ENCODE measurements around the gene RREB1.

DNA sequence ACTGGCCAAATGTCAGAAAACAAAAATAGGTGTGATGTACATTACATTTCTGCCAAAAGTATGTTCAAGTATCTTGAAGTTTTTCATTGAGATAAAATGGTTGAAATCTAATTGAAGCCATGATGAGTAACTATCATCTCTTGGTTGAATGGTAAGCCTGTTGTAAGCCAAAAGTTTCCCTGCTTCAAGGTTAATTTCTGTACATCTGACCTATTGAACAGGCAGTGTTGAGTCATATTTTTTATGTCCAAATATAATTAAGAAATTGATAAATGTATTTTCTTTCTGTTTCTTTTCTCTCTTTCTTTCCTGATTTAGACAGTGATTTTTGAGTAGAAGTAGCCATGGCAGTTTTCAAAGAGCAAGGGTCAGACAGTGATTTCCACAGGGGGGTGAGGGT lies 4.4 kb downstream of the RREB1 start:
- TF ChIP-seq, protein P1, sequence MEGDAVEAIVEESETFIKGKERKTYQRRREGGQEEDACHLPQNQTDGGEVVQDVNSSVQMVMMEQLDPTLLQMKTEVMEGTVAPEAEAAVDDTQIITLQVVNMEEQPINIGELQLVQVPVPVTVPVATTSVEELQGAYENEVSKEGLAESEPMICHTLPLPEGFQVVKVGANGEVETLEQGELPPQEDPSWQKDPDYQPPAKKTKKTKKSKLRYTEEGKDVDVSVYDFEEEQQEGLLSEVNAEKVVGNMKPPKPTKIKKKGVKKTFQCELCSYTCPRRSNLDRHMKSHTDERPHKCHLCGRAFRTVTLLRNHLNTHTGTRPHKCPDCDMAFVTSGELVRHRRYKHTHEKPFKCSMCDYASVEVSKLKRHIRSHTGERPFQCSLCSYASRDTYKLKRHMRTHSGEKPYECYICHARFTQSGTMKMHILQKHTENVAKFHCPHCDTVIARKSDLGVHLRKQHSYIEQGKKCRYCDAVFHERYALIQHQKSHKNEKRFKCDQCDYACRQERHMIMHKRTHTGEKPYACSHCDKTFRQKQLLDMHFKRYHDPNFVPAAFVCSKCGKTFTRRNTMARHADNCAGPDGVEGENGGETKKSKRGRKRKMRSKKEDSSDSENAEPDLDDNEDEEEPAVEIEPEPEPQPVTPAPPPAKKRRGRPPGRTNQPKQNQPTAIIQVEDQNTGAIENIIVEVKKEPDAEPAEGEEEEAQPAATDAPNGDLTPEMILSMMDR (IDR thresholded peaks at IDR 0.05; ENCODE audit: insufficient read depth, low read length, poor library complexity, severe bottlenecking): no peak
- no peak for TF ChIP-seq EZH2phosphoT487 (conservative IDR thresholded peaks at IDR 0.05; ENCODE audit: low read length)
